ENCODE results near the gene EVA1B. TPM values are rescaled to one million over a fixed set of nuclear protein-coding genes. Genes with fewer than 3 reads are reported as not detected.
A peak's percentile ranks its signal among the peaks of the same experiment; 100 is the strongest.

Gene EVA1B
- total RNA-seq, 2 experiments from 2014 or later, result 5.3 to 6.3 TPM

DNA sequence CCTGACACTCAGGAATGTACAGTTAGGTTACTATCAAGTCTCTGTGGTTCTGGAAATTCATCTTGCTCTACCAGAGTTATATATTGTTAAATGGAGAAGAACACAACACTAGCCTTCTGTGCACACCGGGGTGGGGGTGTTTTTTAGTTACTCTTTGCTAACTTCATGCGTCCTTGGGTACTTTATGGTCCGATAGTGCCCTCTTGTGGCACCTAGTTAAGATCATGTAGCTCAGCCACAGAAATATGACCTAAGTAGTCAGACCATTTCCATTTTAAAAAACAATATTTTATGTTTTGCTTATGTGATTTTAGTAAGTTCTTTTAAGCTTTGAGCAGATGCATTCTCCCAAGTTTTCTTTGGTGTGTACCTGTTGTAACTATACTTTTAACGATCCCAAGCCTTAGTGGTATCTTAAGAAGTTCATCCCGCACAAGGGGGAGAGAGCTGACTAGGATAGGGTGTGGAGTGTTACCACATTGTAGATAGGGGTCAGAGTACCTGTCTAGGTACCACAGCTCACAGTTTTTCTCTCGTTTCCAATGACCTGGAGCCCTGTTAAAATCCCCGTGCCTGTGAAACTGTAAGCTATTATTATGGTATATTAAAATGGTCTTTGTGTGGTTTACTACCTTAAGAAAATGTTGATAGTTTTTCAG, 37.9 kb downstream of the EVA1B start:
- H3K9me3 Mint-ChIP-seq, result no peaks in the 10 kb centered on the region
- DNase-seq, result peak; percentile 48
- no peak overlapping the region for H3K4me3 Mint-ChIP-seq
- no peaks in the 10 kb centered on the region for H3K27me3 Mint-ChIP-seq
- H3K4me1 Mint-ChIP-seq, result peaks cover 34% of the 10 kb centered on the region
- peaks cover 37% of the 10 kb centered on the region for H3K36me3 Mint-ChIP-seq
- peak overlapping the region; percentile 77 for H3K27ac Mint-ChIP-seq

DNA sequence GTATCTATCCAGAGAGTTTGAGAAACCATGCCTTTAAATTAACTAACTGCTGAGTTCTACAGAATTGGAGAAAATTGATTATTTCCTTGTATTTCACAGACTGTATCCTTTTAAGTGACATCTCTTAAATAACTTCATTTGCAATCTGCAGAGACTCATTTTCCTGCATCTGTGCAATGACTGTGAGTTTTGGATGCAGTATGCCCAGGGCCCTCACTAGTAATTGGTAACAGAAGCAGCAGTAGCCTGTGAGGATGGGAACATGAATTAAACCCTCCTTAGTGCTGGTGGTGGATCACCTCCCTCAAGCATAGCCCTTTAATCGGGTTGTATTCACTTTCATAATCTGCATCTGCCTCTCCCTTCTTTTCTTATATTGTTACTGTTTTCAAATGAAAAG, 38.9 kb downstream of the EVA1B start:
- no peaks in the 10 kb centered on the region for H3K27me3 Mint-ChIP-seq
- H3K27ac Mint-ChIP-seq, result peak overlapping the region; percentile 11
- H3K36me3 Mint-ChIP-seq, result peaks cover 36% of the 10 kb centered on the region
- H3K4me1 Mint-ChIP-seq, result peaks cover 44% of the 10 kb centered on the region
- H3K9me3 Mint-ChIP-seq, result no peaks in the 10 kb centered on the region
- DNase-seq, result no peak
- H3K4me3 Mint-ChIP-seq, result no peak overlapping the region

DNA sequence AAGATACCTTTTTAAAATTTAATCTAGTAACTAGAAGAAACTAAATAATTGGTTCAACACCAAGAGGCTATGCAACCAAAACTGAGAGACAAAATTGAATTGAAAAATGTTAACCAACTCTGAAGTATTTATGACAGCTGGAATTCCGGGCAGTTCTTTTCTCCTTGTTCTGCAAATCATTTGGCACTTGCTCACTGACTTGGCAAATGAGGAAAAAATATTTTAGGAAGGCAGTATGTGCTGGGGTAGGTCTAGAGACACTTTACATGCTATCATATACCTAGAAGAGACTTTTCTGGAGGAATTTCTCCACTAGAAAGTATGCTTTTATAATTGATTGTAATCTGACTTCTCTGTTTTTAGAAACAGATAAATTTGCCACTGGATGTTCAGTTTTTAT, 39.4 kb downstream of the EVA1B start:
- Mint-ChIP-seq H3K27me3 (no peaks in the 10 kb centered on the region), H3K36me3 (peaks cover 32% of the 10 kb centered on the region), H3K27ac (peak overlapping the region; percentile 19), H3K4me1 (peaks cover 45% of the 10 kb centered on the region), H3K4me3 (no peak overlapping the region), H3K9me3 (no peaks in the 10 kb centered on the region)
- DNase-seq, result no peak

DNA sequence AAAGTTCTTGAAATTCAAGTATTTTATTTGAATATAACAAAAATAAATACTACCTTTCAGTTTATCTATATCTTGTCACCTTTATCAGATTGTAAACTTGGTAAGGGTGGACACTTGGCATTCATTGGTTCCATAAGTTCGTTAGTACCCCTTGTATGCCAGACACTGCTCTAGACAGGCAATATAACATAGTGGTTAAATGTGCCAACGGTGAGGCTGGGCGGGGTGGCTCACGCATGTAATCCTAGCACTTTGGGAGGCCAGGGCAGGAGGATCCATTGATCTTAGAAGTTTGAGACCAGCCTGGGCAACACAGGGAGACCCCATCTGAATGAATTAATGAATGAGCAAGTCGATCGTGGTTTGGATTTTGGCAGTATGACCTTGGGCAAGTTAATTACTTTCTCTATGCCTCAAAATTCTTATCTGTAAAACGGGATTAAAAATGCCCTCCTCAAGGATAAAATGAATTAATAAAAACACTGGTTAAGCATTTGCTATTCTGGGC, 43.6 kb downstream of the EVA1B start:
- H3K27me3 Mint-ChIP-seq, result no peaks in the 10 kb centered on the region
- peaks cover 18% of the 10 kb centered on the region for H3K36me3 Mint-ChIP-seq
- H3K9me3 Mint-ChIP-seq, result no peaks in the 10 kb centered on the region
- no peak for DNase-seq
- H3K4me1 Mint-ChIP-seq, result peaks cover 31% of the 10 kb centered on the region
- H3K4me3 Mint-ChIP-seq, result no peak overlapping the region
- peak overlapping the region; percentile 90 for H3K27ac Mint-ChIP-seq

DNA sequence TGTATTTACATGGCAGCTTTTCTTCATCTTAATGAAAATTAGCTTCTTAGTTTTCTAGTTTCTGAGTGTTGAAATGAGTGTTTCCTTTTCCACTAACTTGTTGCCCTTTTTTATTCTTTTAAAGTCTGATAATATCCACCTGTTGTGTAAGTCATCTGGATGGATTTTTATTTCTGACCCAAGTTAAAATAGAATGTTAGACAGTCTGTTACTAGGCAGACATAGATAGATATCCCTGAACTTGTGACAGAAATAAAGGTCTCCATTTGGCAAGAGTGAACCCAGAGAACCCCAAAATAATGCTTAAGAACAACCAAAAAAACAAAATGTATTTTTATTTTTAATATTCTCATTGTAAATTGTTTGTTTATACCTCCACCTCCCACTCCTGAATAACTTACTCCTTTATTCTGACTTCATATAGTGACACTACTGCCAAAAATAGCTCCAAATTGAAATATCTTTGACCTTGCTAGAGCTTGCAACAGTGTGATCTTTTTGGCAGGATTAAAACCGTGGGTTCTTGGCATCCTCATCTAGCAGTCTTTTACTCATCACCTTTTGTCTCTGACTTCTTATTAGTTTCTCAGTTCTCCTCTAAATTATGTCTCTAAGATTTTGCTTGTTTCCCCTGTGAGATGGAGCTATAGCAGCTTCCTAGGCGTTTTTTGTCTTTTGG, 44.2 kb downstream of the EVA1B start:
- Mint-ChIP-seq H3K4me1 (peaks cover 30% of the 10 kb centered on the region), H3K9me3 (no peaks in the 10 kb centered on the region), H3K4me3 (no peak overlapping the region), H3K36me3 (peaks cover 15% of the 10 kb centered on the region), H3K27me3 (no peaks in the 10 kb centered on the region), H3K27ac (peak overlapping the region; percentile 59)
- DNase-seq, result no peak

DNA sequence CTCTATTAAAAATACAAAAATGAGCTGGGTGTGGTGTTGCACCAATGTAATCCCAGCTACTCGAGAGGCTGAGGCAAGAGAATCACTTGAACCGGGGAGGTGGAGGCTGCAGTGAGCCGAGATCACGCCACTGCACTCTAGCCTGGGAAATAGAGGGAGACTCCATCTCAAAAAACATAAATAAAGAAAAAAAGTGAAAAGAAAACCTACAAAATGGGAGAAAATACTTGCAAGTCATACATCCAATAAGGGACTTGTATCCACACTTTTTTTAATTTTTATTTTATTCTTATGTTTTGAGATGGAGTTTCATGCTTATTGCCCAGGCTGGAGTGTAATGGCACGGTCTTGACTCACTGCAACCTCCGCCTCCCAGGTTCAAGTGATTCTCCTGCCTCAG, 46.8 kb downstream of the EVA1B start:
- no peaks in the 10 kb centered on the region for H3K27me3 Mint-ChIP-seq
- H3K27ac Mint-ChIP-seq, result no peak overlapping the region
- no peak overlapping the region for H3K4me3 Mint-ChIP-seq
- peaks cover 16% of the 10 kb centered on the region for H3K36me3 Mint-ChIP-seq
- DNase-seq, result no peak
- H3K4me1 Mint-ChIP-seq, result peaks cover 29% of the 10 kb centered on the region
- no peaks in the 10 kb centered on the region for H3K9me3 Mint-ChIP-seq

DNA sequence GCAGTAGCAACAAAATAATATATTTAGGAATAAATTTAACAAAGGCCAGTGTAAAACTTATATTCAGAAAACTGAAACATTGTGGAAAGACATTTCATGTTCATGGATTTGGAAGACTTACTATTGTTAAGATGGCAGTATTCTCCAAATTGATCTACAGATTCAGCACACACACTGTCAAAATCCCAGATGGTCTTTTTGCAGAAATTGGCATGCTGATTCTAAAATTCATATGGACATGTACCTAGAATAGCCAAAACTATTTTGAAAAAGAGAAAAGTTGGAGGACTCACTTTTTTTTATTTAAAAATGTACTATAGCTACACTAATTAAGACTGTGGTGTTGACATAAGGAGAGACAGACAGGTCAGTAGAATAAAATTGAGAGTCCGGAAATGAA, 49.2 kb downstream of the EVA1B start:
- DNase-seq, result no peak
- Mint-ChIP-seq H3K36me3 (peaks cover 19% of the 10 kb centered on the region), H3K4me3 (no peak overlapping the region), H3K4me1 (peaks cover 14% of the 10 kb centered on the region), H3K9me3 (no peaks in the 10 kb centered on the region), H3K27ac (no peak overlapping the region), H3K27me3 (no peaks in the 10 kb centered on the region)

DNA sequence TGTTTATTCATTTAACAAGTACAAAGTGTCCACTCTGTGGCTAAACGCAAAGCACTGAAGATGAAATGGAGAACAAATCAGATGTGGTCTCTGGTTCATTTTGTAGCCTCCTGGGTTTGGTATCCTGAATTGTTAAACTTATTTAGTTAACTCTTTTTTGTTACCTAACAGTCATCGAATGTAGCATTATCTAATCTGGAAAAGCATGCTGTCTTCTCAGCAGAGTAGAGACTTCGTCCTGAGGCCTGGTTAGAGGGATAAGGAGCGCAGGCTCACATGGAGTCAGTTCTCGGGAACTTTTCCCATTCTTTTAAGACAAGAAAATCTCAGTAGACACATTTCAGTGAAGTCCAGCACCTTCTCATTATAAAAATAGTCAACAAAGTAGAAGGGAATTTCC, 50.4 kb downstream of the EVA1B start:
- H3K9me3 Mint-ChIP-seq, result no peaks in the 10 kb centered on the region
- no peaks in the 10 kb centered on the region for H3K27me3 Mint-ChIP-seq
- DNase-seq, result no peak
- H3K4me1 Mint-ChIP-seq, result peaks cover 10% of the 10 kb centered on the region
- H3K36me3 Mint-ChIP-seq, result peaks cover 19% of the 10 kb centered on the region
- no peak overlapping the region for H3K27ac Mint-ChIP-seq
- H3K4me3 Mint-ChIP-seq, result no peak overlapping the region

Other genes starting within 250 kb of the EVA1B start
- gene TEKT2, start 239.6 kb downstream of the EVA1B start, total RNA-seq, result under 1 TPM in 1 of 2 experiments, not detected in 1; 0.19 TPM
- gene ADPRS, start 234.8 kb downstream of the EVA1B start, total RNA-seq, result 10 to 100 TPM; 47.0 to 48.7 TPM
- 1 to 10 TPM; 1.8 to 1.9 TPM for gene COL8A2, start 198.4 kb downstream of the EVA1B start, total RNA-seq
- 10 to 100 TPM; 58.0 to 59.4 TPM for gene TRAPPC3, start 174.2 kb downstream of the EVA1B start, total RNA-seq
- gene MAP7D1, start 167.5 kb downstream of the EVA1B start, total RNA-seq, result 100 to 1,000 TPM; 158 to 168 TPM
- gene THRAP3, start 99.2 kb downstream of the EVA1B start, total RNA-seq, result 100 to 1,000 TPM; 159 TPM
- 1 to 10 TPM; 9.3 to 9.4 TPM for gene SH3D21, start 17.3 kb downstream of the EVA1B start, total RNA-seq
- gene STK40, start 62.3 kb upstream of the EVA1B start, total RNA-seq, result 10 to 100 TPM; 43.1 to 51.5 TPM
- 10 to 100 TPM; 64.1 to 66.8 TPM for gene LSM10, start 74.3 kb upstream of the EVA1B start, total RNA-seq
- 1 to 10 TPM; 2.4 to 2.7 TPM for gene OSCP1, start 126.8 kb upstream of the EVA1B start, total RNA-seq
- 100 to 1,000 TPM; 137 to 149 TPM for gene MRPS15, start 140.7 kb upstream of the EVA1B start, total RNA-seq
- under 1 TPM; 0.04 to 0.06 TPM for gene CSF3R, start 159.3 kb upstream of the EVA1B start, total RNA-seq